ENCODE results near the gene DCAF7. TPM values are rescaled to one million over a fixed set of nuclear protein-coding genes. Genes with fewer than 3 reads are reported as not detected.

The DCAF7 gene
- total RNA-seq, 1 experiment from 2014 or later = 60.4 TPM

DNA sequence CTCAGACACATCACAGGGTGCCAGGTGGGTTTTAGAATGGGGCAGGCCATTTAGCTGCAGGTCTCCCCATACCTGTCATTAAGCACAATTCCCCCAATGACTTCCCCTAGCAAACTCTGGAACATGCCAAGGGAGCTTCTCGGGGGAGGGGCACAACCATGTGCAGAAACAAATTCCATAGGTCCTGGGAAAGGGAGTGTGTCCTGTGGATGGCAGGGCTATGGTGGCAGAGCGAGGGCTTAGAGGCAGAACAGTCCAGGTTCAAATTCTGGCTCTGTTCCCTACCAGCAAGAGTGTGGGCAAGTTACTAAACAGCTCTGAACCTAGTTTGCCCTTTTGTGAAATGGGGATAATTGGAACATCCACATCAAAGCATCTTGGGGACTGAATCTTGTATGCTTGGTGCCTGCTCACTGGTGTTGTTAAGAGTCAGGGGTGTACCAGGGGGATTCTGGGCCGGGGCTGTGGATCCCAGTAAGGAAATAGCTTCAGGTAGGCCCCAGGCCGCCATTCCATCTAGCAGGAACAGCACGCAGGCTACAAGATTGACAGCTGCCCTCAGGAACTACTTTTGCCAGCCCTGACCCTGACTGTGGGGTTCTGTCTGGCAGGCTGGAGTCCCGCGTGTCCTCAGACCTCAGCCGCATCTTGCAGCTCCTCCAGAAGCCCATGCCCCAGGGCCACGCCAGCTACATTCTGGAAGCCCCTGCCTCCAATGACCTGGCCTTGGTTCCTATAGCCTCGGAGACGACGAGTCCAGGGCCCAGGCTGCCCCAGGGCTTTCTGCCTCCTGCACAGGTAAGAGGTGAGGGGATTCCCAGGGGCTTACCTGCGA is 5.6 kb upstream of the DCAF7 start:
- no peak for ATAC-seq
- DNase-seq (ENCODE audit: low read depth, low spot score) = no peak
- Histone ChIP-seq H3K27me3 (ENCODE audit: control insufficient read depth, insufficient read depth, low read length) (no peaks in the 10 kb centered on the region), H3K9me3 (ENCODE audit: control insufficient read depth, insufficient read depth, low read depth, low read length) (no peaks in the 10 kb centered on the region), H3K4me3 (ENCODE audit: low read depth in 2 of 2, low read length in 2 of 2) (no peak overlapping the region), H3K36me3 (ENCODE audit: control insufficient read depth, insufficient read depth, low read length) (no peaks in the 10 kb centered on the region), H3K27ac (ENCODE audit: low read length) (no peak overlapping the region), H3K4me1 (ENCODE audit: control insufficient read depth, insufficient read depth, low read length) (peaks cover 5% of the 10 kb centered on the region)
- TF ChIP-seq TCF7L2 (IDR thresholded peaks at IDR 0.05; ENCODE audit: low read depth, low read length) (no peak), POLR2AphosphoS5 (IDR thresholded peaks at IDR 0.05; ENCODE audit: low read depth, low read length) (no peak), SIN3A (IDR thresholded peaks at IDR 0.05; ENCODE audit: borderline replicate concordance, insufficient read depth, low read depth, low read length) (no peak)
- TF ChIP-seq, protein P1, sequence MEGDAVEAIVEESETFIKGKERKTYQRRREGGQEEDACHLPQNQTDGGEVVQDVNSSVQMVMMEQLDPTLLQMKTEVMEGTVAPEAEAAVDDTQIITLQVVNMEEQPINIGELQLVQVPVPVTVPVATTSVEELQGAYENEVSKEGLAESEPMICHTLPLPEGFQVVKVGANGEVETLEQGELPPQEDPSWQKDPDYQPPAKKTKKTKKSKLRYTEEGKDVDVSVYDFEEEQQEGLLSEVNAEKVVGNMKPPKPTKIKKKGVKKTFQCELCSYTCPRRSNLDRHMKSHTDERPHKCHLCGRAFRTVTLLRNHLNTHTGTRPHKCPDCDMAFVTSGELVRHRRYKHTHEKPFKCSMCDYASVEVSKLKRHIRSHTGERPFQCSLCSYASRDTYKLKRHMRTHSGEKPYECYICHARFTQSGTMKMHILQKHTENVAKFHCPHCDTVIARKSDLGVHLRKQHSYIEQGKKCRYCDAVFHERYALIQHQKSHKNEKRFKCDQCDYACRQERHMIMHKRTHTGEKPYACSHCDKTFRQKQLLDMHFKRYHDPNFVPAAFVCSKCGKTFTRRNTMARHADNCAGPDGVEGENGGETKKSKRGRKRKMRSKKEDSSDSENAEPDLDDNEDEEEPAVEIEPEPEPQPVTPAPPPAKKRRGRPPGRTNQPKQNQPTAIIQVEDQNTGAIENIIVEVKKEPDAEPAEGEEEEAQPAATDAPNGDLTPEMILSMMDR (IDR thresholded peaks at IDR 0.05) = no peak
- TF ChIP-seq, protein P2, sequence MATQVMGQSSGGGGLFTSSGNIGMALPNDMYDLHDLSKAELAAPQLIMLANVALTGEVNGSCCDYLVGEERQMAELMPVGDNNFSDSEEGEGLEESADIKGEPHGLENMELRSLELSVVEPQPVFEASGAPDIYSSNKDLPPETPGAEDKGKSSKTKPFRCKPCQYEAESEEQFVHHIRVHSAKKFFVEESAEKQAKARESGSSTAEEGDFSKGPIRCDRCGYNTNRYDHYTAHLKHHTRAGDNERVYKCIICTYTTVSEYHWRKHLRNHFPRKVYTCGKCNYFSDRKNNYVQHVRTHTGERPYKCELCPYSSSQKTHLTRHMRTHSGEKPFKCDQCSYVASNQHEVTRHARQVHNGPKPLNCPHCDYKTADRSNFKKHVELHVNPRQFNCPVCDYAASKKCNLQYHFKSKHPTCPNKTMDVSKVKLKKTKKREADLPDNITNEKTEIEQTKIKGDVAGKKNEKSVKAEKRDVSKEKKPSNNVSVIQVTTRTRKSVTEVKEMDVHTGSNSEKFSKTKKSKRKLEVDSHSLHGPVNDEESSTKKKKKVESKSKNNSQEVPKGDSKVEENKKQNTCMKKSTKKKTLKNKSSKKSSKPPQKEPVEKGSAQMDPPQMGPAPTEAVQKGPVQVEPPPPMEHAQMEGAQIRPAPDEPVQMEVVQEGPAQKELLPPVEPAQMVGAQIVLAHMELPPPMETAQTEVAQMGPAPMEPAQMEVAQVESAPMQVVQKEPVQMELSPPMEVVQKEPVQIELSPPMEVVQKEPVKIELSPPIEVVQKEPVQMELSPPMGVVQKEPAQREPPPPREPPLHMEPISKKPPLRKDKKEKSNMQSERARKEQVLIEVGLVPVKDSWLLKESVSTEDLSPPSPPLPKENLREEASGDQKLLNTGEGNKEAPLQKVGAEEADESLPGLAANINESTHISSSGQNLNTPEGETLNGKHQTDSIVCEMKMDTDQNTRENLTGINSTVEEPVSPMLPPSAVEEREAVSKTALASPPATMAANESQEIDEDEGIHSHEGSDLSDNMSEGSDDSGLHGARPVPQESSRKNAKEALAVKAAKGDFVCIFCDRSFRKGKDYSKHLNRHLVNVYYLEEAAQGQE (IDR thresholded peaks at IDR 0.05; ENCODE audit: insufficient read depth in 1 of 2, low read depth in 2 of 2, low read length in 1 of 2) = no peak
- no TSS peak for BruUV-seq (replicated peaks)
- CTCF ChIA-PET = no interaction called here
- intact Hi-C loops (cut with micrococcal nuclease; ENCODE audit: unreplicated experiment) = no loop called here
- in situ Hi-C loops (cut with HindIII; ENCODE audit: low pct_unique_long_range_greater_than_20kb, low sequenced_read_pairs) = no loop called here
- POLR2A ChIA-PET = interaction anchor here (0.6 to 0.7 kb wide), 2 partner anchors 17 to 1126 kb away, joined by 3 to 5 read pairs; no protein-coding TSS in a partner anchor

DNA sequence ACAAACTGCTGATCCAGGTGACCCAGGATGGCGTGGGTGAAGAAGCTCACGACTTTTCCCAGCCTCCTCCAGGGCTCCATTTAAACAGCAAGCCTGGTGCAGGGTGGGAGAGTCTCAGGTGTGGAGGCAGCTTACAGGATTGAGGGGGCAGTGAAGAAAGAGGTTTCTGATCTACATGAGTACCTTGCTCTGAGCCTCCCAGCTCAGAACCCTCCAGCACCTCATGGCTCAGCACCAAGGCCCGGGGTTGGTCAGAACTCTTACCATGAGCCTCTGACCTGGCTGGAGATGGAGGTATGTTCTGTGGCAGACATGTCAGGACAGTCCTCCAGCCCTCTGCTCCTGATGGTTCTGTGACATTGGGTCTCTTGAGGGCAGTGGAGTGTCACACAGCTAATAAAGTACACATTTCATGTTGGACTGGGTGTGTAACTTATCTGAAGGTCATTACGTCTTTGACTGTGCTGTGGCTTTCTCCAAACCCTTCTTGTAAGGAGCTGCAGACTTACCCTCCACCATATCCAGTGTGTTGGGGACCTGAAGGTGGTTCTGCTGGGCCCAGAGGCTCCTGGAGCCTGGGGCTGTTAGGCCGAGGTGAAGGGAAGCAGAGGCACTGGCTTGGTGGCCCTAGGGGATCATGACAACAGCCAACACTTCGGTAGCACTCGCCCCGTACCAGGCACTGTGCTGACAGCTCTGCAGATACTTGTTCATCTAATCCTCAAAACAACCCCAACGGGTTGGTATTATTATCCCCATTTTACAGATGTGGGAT is 3.8 kb upstream of the DCAF7 start:
- DNase-seq (ENCODE audit: low read depth, low spot score) (no peak), ATAC-seq (no peak)
- ChIA-PET CTCF (interaction anchor here (0.6 kb wide), 1 partner anchor 121 kb away, joined by 6 read pairs; no protein-coding TSS in a partner anchor), POLR2A (no interaction called here)
- Histone ChIP-seq H3K4me1 (ENCODE audit: control insufficient read depth, insufficient read depth, low read length) (peaks cover 5% of the 10 kb centered on the region), H3K27ac (ENCODE audit: low read length) (no peak overlapping the region), H3K9me3 (ENCODE audit: control insufficient read depth, insufficient read depth, low read depth, low read length) (no peaks in the 10 kb centered on the region), H3K27me3 (ENCODE audit: control insufficient read depth, insufficient read depth, low read length) (no peaks in the 10 kb centered on the region), H3K36me3 (ENCODE audit: control insufficient read depth, insufficient read depth, low read length) (peaks cover 4% of the 10 kb centered on the region; the same call in 1 of the 2 replicates), H3K4me3 (ENCODE audit: low read depth in 2 of 2, low read length in 2 of 2) (no peak overlapping the region)
- TF ChIP-seq SIN3A (IDR thresholded peaks at IDR 0.05; ENCODE audit: borderline replicate concordance, insufficient read depth, low read depth, low read length) (no peak), POLR2AphosphoS5 (IDR thresholded peaks at IDR 0.05; ENCODE audit: low read depth, low read length) (no peak), TCF7L2 (IDR thresholded peaks at IDR 0.05; ENCODE audit: low read depth, low read length) (no peak)
- TF ChIP-seq, protein P1 (IDR thresholded peaks at IDR 0.05) = no peak
- TF ChIP-seq, protein P2 (IDR thresholded peaks at IDR 0.05; ENCODE audit: insufficient read depth in 1 of 2, low read depth in 2 of 2, low read length in 1 of 2) = no peak
- intact Hi-C loops (cut with micrococcal nuclease; ENCODE audit: unreplicated experiment) = no loop called here
- BruUV-seq (replicated peaks) = no TSS peak
- in situ Hi-C loops (cut with HindIII; ENCODE audit: low pct_unique_long_range_greater_than_20kb, low sequenced_read_pairs) = no loop called here
